ENCODE data around the gene EGFR.

Gene EGFR

DNA sequence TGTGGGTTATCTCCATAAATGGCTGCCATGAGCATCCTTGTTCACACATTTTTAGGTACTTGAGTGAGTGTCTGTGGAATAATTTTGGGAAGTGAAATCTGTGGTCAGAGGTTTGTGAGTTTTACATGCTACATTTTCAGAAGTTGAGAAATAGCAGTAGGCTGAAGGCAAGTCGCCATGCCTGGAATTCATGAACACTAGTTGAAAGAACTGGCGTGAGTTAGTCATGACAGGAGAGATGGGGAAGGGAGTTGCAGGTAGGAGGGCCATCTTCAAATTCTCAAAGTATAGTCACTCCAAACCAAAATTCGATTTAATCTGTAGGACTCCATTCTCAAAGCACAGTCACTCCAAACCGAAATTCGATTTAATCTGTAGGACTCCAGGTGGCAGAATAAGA lies 89.6 kb downstream of the EGFR start:
- no peak for DNase-seq

GRCh38 chr7:55108818-55109217 lies 90.0 kb downstream of the EGFR start:
- DNase-seq, result no peak

GRCh38 chr7:55109404-55110167 lies 90.8 kb downstream of the EGFR start:
- no peak for DNase-seq

- DNase-seq, result no peak
Observed at GRCh38 chr7:55110282-55110992, 91.6 kb downstream of the EGFR start.

GRCh38 chr7:55110993-55111361 lies 92.2 kb downstream of the EGFR start:
- DNase-seq, result no peak

GRCh38 chr7:55112056-55112455 lies 93.2 kb downstream of the EGFR start:
- DNase-seq, result no peak

GRCh38 chr7:55113760-55114540 lies 95.1 kb downstream of the EGFR start:
- DNase-seq, result no peak

- DNase-seq, result no peak
Observed at GRCh38 chr7:55117286-55117685, 98.5 kb downstream of the EGFR start.

- DNase-seq, result no peak
Observed at GRCh38 chr7:55118426-55118825, 99.6 kb downstream of the EGFR start.

DNA sequence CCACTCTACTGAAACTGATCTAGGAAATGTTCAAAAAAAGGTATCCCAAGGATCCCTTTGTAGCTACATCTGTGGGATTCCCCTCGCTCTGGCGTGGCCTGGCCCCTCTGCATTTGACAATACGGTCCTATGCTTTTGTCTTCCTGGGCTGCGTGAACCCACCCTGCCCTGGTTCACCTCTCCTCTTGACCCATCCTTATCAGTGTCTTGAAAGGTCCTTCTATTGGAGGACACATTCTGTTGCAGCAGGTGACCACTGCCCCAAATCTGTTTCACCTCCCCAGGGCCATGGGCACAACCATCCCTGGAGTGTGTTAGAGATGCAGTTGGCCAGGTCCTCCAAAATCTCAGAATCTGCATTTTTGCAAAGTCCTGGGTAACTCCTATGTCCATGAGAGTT lies 100.8 kb downstream of the EGFR start:
- DNase-seq, result no peak

- DNase-seq, result no peak
Observed at GRCh38 chr7:55120074-55120473, 101.3 kb downstream of the EGFR start.

DNA sequence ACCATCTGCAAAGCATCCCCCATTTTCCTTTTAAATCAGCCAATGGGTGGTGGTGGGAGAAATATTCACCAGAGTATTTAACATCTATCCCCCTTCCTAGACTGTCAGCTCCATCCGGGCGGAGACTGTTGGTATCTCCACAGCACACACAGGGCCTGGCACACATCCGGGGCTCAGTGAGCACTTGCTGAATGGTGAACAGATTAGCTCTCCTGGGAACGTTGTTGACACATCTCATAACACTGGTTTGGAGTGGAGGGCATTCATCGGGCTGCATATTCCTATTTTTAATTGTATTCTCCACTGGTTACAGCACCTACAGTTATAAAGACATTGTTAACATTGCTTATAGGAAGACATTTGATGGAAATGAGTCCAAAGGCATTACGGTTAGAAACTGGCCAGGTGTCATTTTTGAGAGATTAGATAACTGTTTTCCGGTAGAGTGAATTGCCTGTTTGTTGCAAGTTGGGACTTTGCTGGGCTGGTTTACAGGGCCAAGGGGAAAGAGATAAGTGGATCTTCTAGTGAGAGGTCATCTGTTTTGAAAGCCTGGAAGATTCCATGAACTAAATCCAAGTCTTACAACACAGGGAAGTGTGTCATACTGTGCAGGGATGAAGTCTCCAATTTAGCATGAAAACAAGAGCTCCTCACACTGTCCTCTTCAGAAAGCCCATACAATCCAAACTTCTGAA lies 101.8 kb downstream of the EGFR start:
- DNase-seq, result no peak

- DNase-seq, result no peak
Observed at GRCh38 chr7:55121249-55121648, 102.4 kb downstream of the EGFR start.

DNA sequence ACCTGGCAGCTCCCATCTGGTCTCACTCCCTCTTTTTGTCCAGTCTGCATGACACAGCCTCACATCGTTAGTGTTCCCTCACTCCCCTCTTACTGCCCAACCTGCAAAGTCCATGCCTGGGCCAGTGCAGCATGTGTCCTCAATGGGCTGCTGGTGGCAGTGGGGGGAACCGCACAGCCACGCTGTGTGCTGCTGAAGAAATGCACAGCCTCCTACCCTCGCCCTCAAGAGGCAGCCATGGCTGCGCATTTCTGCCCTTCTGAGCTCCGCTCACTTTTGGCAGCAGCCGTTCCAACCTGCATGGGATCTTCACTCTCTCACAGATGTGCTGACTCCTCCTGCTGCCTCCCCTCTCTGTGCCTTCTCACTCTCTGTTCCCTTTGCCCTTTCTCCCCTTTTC lies 103.4 kb downstream of the EGFR start:
- no peak for DNase-seq

DNA sequence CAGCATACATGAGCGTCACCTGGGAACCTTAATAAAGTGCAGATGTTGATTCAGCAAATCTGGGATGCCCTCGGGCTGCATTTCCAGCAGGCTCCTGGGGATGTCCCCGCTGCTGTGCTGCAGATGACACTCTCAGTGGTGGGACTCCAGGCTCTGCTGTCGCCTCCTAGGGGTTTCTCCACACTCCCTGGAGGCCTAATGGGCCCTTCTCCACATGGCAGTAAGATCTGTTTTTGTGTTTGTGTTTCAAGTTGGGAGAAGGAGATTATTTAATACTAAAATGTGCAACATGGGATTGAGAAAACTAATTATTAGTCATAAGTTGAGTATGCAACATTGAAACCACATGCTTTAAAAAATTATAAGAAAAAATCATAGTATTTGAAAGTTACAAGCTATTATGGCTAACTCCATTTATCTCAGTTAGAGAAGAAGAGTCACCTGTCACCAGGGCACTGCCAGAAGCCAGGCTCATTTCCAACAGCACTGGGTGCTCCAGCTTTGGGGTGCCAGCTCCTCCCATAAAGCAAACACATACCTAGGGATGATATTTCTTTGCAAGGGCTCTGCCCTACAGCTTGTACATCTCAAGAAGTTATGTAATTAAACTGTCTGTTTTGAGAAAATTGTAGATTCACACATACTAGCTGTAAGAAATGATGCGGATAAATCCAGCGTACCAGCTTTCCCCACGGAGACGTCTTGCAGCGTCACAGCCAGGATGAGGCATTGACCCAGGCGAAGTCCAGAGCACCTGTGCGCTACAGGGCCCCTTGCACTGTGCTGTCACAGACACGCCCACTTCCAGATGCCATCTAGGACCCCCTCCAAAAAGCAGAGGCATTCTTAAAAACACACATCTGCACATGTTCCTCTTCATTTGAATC lies 106.4 kb downstream of the EGFR start:
- DNase-seq, result no peak

GRCh38 chr7:55127135-55127551 lies 108.3 kb downstream of the EGFR start:
- no peak for DNase-seq

DNA sequence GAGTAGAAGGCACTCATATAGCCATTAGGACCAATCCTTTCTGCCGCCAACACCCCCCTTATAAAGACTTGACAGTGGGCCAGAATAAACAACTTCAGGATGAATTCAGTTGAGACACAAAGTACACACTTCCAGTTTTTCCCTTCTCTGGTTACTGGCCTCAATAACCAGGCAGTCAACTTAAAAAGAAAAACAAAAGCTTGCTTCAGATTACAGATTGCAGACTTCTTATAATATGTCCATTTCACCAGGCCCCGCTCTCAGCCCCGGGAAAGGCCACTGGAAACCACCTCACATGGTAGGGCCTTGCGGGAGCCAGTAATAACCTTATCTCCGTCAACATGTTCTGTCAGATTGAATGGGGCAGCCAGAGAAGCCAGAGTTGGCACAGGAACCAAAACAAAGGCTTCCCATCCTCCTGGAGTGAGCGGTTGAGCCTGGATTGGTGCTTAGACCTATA lies 108.8 kb downstream of the EGFR start:
- no peak for DNase-seq

DNA sequence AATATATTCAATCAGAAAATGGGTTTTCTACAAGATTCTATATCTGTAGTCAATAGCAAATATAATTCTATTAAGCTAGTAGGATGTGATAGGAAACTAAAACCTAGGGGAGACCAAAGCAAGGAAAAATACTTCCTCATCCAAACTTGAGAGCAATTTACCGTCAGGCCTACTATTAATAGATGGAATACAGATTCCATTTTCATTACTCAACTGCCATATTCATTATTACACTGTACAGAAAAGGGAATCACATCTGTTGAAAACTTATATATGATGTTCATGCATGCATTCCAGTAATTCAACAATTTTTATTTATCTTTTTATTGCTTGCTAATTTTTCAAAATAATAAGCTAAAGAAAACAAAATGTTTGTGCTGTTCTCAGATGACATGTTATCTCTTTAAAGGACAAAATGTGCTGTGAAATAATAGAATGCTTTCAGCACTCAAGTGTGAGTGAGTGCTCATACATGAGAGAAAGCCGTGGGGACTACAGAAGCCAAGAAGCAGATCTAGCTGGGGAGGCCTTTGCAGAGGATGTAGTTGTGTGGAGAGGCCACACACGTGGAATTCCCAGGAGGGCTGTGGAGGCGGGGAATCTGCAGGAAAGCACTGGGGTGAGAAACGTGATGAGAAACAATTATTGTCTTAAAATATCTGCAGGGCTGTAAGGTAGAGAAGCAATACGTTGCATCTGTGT lies 110.0 kb downstream of the EGFR start:
- DNase-seq, result no peak

DNA sequence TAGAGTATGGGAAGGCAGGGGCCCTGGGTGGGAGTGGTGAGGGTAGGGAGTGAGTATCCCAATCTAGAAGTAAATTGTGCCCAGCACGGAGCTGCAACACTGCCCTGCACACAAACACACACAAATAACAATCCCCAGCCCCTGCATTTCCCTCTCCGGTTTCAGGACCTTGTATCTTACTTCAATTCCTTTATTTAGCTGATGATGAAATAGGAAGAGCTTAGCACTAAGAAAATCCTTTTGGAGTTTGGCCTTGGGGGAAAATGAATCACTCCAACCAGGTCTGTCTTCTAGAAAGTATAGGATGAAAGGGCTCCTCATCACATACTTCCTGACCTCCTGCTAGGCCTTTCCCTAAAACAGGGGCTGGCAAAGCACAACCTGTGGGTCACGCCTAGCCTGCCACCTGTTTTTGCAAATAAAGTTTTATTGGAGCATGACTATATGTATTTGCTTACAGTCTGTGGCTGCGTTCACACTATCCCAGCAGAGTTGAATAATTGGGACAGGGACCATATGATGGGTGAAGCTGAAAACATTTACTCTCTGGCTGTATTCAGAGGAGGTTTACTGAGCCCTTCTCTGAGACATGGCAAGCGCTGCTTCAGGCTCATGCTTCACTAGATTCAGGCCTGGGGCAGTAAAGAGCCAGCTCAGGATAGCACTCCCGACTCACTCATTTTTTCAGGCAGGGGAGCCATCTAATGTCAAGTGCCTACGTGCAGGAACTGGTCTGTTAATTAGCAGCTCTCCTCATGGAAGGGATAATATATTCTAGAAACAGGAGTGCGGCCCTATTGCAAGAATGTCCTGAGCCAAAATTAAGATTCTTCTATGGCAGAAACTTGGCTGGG lies 111.0 kb downstream of the EGFR start:
- DNase-seq, result no peak

DNA sequence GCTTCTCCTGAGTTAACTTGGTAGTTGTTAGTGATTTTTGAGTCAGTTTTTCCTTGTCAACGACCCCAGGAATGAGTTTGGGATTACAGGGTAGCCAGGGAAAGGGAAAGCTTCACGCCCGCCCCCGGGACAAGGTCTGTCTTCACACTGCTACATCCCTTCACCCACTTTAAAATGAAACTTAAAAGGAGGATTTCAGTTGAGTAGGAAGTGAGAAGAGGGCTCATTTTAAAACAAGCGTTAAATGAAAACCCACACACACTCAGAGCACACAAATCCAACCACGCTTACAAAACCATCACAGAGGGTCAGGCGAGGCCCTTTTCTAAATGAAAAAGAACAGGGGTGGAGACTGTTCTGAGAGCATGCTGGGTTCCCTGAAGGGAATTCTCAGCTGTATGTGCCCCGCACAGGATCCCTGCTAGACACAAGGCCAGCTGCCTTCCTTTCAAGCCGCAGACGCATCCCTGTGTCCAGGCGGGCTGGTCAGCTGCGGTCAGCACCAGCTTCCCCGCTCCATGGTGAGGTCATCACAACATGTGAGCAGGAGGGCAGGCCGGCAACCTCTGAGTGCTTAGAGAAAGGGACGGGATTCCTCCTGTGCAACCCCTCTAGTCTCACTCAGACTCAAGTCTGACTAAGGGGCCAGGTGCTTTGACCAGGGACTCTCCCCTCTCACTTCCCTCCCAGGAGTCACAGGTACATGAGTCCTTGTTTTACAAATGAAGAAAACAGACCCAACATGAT lies 111.8 kb downstream of the EGFR start:
- no peak for DNase-seq

Data from CD4-positive, alpha-beta T cell treated with Interleukin-15 for 1 hour (primary cell).